MM.1S (cell line): ENCODE results near the gene PDE2A.

Experiments used
- DNase-seq: peaks from one replicate; pipeline ENCODE4 v3.0.0-alpha.2; 2015
- H2AFZ ChIP-seq: fragments of 300-600 bp; sonication (generic); 2 replicates; pipeline ENCODE4 v1.6.0; 2016; ENCODE audit warnings: antibody characterized with exemption, low read length
- H3F3A ChIP-seq: fragments of 300-600 bp; sonication (generic); 2 replicates; pipeline ENCODE4 v1.6.1; 2016; ENCODE audit warnings: mild to moderate bottlenecking, antibody characterized with exemption, low read length, moderate library complexity, mixed read lengths; ENCODE audit not compliant: insufficient read depth
- H3K27ac ChIP-seq: fragments of 300-600 bp; sonication (generic); 2 replicates; pipeline ENCODE4 v1.5.1; 2016; ENCODE audit warnings: mild to moderate bottlenecking, low read length
- H3K27me3 ChIP-seq: fragments of 300-600 bp; sonication (generic); replicated peaks from 2 replicates; pipeline ENCODE4 v1.6.0; 2016; ENCODE audit warnings: low read length; ENCODE audit not compliant: insufficient read depth
- H3K36me3 ChIP-seq: fragments of 300-600 bp; sonication (generic); replicated peaks from 2 replicates; pipeline ENCODE4 v1.6.1; 2016; ENCODE audit warnings: mild to moderate bottlenecking, low read length, mixed read lengths; ENCODE audit not compliant: insufficient read depth
- H3K4me1 ChIP-seq: fragments of 300-600 bp; sonication (generic); 2 replicates; pipeline ENCODE4 v1.6.1; 2016; ENCODE audit warnings: low read length, mixed read lengths
- H3K4me2 ChIP-seq: fragments of 300-600 bp; sonication (generic); 2 replicates; pipeline ENCODE4 v1.6.0; 2016; ENCODE audit warnings: low read depth, low read length
- H3K4me3 ChIP-seq: fragments of 300-600 bp; sonication (generic); 2 replicates; pipeline ENCODE4 v1.5.1; 2016; ENCODE audit warnings: low read length, mixed read lengths
- H3K79me2 ChIP-seq: fragments of 300-600 bp; sonication (generic); 2 replicates; pipeline ENCODE4 v1.6.1; 2016; ENCODE audit warnings: mixed run types, low read length, mixed read lengths
- H3K9ac ChIP-seq: fragments of 300-600 bp; sonication (generic); 2 replicates; pipeline ENCODE4 v1.6.1; 2016; ENCODE audit warnings: low read length, mixed read lengths
- H3K9me2 ChIP-seq: fragments of 300-600 bp; sonication (generic); replicated peaks from 2 replicates; pipeline ENCODE4 v1.6.1; 2016; ENCODE audit warnings: mild to moderate bottlenecking, low read length, mixed read lengths; ENCODE audit not compliant: insufficient read depth
- H3K9me3 ChIP-seq: fragments of 300-600 bp; sonication (generic); replicated peaks from 2 replicates; pipeline ENCODE4 v1.6.1; 2016; ENCODE audit warnings: mild to moderate bottlenecking, low read length, mixed read lengths; ENCODE audit not compliant: insufficient read depth
- H4K20me1 ChIP-seq: fragments of 300-600 bp; sonication (generic); 2 replicates; pipeline ENCODE4 v1.6.1; 2016; ENCODE audit warnings: mild to moderate bottlenecking, low read length, moderate library complexity, mixed read lengths; ENCODE audit not compliant: insufficient read depth
- EZH2 ChIP-seq: fragments of 300-600 bp; sonication (generic); optimal IDR thresholded peaks from 2 replicates; pipeline ENCODE3; 2017; ENCODE audit warnings: low read depth, mild to moderate bottlenecking, antibody characterized with exemption, low read length, mixed read lengths
- EZH2phosphoT487 ChIP-seq: fragments of 300-600 bp; sonication (generic); IDR thresholded peaks from 2 replicates; pipeline ENCODE4 v1.6.1; 2018; ENCODE audit warnings: antibody characterized with exemption, low read length
- TF ChIP-seq, protein P1 (sequence below): fragments of 300-600 bp; sonication (generic); IDR thresholded peaks from 2 replicates; pipeline ENCODE4 v1.5.1; 2016; ENCODE audit warnings: antibody characterized with exemption, low read length, mixed read lengths

The PDE2A gene

DNA sequence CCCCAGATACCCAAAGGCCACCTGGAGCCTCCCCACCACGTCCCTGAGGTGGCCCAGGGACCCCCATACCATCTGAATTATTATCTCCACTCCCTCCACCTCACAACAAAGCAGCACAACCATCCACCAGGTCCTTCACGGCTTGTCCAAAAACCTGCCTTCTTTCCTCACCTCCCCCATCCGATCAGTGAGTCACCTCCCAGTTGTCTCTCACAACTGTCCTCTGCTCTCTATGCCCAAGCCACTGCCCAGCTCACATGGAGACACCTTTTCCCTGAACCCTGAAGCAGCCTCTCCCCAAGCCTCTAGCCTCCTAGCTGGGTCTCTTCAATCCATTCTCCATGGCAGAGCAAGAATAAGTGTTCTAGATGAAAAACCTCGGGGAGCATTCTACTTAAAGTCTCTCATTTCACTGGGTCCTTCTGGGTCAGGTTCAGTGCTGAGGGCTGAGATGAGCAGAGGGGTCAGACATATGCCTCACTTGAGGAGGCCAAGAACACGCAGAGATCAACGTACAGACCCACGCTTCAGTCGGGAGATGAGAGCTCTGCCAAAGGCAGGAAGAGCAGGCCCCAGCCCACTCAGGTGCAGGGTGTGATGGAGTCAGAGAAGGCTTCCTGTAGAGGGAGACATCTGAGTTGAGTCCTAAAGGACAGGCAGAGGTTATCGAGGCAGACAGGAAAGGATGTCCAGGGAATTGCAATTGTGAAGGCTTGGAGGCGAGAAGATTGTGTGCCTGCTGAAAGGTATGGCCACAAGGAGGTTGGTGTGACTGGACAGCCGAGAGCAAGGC is 74.7 kb downstream of the PDE2A start:
- no peak overlapping the region for H2AFZ ChIP-seq
- peaks cover 53% of the 10 kb centered on the region for H3K27me3 ChIP-seq
- no peak overlapping the region for H3K4me3 ChIP-seq
- TF ChIP-seq EZH2, result no peak
- TF ChIP-seq, protein P1, sequence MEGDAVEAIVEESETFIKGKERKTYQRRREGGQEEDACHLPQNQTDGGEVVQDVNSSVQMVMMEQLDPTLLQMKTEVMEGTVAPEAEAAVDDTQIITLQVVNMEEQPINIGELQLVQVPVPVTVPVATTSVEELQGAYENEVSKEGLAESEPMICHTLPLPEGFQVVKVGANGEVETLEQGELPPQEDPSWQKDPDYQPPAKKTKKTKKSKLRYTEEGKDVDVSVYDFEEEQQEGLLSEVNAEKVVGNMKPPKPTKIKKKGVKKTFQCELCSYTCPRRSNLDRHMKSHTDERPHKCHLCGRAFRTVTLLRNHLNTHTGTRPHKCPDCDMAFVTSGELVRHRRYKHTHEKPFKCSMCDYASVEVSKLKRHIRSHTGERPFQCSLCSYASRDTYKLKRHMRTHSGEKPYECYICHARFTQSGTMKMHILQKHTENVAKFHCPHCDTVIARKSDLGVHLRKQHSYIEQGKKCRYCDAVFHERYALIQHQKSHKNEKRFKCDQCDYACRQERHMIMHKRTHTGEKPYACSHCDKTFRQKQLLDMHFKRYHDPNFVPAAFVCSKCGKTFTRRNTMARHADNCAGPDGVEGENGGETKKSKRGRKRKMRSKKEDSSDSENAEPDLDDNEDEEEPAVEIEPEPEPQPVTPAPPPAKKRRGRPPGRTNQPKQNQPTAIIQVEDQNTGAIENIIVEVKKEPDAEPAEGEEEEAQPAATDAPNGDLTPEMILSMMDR, result no peak
- H3K4me2 ChIP-seq, result no peak overlapping the region
- H3K4me1 ChIP-seq, result no peaks in the 10 kb centered on the region
- no peak overlapping the region for H3K27ac ChIP-seq
- no peaks in the 10 kb centered on the region for H3K36me3 ChIP-seq
- H3K9me2 ChIP-seq, result no peaks in the 10 kb centered on the region
- no peaks in the 10 kb centered on the region for H3F3A ChIP-seq
- no peak overlapping the region for H3K9ac ChIP-seq
- no peaks in the 10 kb centered on the region for H3K9me3 ChIP-seq
- H3K79me2 ChIP-seq, result no peaks in the 10 kb centered on the region
- H4K20me1 ChIP-seq, result no peaks in the 10 kb centered on the region
- DNase-seq, result no peak

DNA sequence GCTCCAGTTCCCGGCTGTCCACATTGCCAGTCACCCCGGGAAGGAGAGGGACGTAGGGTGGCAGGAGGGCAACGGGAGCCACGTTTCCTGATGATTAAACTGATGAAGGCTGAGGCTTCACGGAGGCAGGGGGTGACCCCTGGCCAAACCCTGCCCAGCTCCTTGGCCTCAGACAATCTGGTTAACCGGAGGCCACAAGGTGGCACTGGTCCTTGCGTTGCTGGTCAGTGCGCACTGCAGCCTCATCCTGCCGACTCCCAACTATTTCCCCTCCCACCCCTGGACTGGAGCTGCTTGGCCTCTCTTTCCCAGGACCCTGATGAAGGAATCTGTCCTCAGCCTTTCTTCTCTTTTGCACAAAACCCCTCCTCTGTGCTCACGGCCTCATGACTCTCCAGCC is 75.3 kb downstream of the PDE2A start:
- no peak for DNase-seq
- H3K9ac ChIP-seq, result no peak overlapping the region
- H3K27me3 ChIP-seq, result peaks cover 51% of the 10 kb centered on the region
- H3K9me2 ChIP-seq, result no peaks in the 10 kb centered on the region
- H3K27ac ChIP-seq, result no peak overlapping the region
- no peaks in the 10 kb centered on the region for H3F3A ChIP-seq
- H3K9me3 ChIP-seq, result no peaks in the 10 kb centered on the region
- H3K4me3 ChIP-seq, result no peak overlapping the region
- no peak overlapping the region for H3K4me2 ChIP-seq
- no peaks in the 10 kb centered on the region for H4K20me1 ChIP-seq
- no peaks in the 10 kb centered on the region for H3K4me1 ChIP-seq
- H3K79me2 ChIP-seq, result no peaks in the 10 kb centered on the region
- H2AFZ ChIP-seq, result no peak overlapping the region
- H3K36me3 ChIP-seq, result no peaks in the 10 kb centered on the region
- no peak for TF ChIP-seq EZH2
- TF ChIP-seq, protein P1, result no peak
- no peak for TF ChIP-seq EZH2phosphoT487

DNA sequence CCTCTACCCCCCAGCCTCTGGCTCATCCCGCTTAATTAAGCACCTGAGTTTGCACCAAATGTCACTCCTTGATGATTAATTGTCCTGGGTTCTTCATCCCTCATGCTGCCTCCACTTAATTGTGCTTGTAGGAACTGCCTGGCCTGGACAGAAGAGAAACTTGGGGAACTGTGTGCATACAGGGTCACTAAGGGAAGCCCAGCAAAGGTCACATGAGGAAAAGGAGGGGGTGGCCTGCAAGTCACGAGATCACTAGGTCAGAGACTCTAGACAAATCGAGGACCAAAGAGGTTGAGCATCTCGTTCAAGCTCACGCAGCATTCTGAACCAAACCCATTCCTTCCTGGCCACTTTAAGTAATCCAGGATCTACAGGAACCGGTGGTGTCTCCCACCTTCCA is 75.8 kb downstream of the PDE2A start:
- H4K20me1 ChIP-seq, result no peaks in the 10 kb centered on the region
- H3K36me3 ChIP-seq, result no peaks in the 10 kb centered on the region
- H3K4me3 ChIP-seq, result no peak overlapping the region
- TF ChIP-seq EZH2 (no peak), EZH2phosphoT487 (no peak)
- TF ChIP-seq, protein P1, result no peak
- peaks cover 50% of the 10 kb centered on the region for H3K27me3 ChIP-seq
- no peaks in the 10 kb centered on the region for H3K4me1 ChIP-seq
- no peak overlapping the region for H3K27ac ChIP-seq
- H3K9me2 ChIP-seq, result no peaks in the 10 kb centered on the region
- no peak for DNase-seq
- no peaks in the 10 kb centered on the region for H3F3A ChIP-seq
- H3K9ac ChIP-seq, result no peak overlapping the region
- no peaks in the 10 kb centered on the region for H3K79me2 ChIP-seq
- H3K4me2 ChIP-seq, result no peak overlapping the region
- no peaks in the 10 kb centered on the region for H3K9me3 ChIP-seq
- no peak overlapping the region for H2AFZ ChIP-seq
